ENCODE measurements around the gene SLCO3A1.
A peak's percentile ranks its signal among the peaks of the same experiment; 100 is the strongest.
"Not testable (repeated sequence)": the region's sequence is repeated elsewhere in the genome, so short reads cannot be mapped to it uniquely, and the experiment has no call there.

The SLCO3A1 gene

DNA sequence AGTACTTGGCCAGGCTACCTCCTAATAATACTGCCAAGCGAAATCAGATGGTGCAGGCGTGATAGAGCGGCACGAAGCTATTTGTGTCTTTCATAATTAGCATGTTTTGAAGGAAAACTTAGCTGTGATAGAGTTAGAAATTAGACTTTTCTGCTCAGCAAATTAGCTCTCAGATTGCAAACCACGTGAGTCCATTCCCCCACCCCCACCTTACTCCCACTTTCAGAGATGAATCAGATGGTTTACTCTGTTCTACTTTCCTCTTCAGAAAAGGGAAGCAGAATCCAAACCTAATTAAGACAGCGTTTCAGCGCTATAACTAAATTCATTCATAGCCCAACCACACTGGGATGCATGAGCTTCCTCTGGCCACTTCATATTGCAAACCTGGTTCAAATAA is 214.6 kb downstream of the SLCO3A1 start:
- TF ChIP-seq, protein P1, sequence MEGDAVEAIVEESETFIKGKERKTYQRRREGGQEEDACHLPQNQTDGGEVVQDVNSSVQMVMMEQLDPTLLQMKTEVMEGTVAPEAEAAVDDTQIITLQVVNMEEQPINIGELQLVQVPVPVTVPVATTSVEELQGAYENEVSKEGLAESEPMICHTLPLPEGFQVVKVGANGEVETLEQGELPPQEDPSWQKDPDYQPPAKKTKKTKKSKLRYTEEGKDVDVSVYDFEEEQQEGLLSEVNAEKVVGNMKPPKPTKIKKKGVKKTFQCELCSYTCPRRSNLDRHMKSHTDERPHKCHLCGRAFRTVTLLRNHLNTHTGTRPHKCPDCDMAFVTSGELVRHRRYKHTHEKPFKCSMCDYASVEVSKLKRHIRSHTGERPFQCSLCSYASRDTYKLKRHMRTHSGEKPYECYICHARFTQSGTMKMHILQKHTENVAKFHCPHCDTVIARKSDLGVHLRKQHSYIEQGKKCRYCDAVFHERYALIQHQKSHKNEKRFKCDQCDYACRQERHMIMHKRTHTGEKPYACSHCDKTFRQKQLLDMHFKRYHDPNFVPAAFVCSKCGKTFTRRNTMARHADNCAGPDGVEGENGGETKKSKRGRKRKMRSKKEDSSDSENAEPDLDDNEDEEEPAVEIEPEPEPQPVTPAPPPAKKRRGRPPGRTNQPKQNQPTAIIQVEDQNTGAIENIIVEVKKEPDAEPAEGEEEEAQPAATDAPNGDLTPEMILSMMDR (conservative IDR thresholded peaks at IDR 0.05; ENCODE audit: control insufficient read depth, insufficient read depth, low read depth, low read length): no peak
- DNase-seq (ENCODE audit: low read depth): peak; percentile 45
- no peak overlapping the region for H3K4me3 ChIP-seq (ENCODE audit: control insufficient read depth, low read depth, low read length)

DNA sequence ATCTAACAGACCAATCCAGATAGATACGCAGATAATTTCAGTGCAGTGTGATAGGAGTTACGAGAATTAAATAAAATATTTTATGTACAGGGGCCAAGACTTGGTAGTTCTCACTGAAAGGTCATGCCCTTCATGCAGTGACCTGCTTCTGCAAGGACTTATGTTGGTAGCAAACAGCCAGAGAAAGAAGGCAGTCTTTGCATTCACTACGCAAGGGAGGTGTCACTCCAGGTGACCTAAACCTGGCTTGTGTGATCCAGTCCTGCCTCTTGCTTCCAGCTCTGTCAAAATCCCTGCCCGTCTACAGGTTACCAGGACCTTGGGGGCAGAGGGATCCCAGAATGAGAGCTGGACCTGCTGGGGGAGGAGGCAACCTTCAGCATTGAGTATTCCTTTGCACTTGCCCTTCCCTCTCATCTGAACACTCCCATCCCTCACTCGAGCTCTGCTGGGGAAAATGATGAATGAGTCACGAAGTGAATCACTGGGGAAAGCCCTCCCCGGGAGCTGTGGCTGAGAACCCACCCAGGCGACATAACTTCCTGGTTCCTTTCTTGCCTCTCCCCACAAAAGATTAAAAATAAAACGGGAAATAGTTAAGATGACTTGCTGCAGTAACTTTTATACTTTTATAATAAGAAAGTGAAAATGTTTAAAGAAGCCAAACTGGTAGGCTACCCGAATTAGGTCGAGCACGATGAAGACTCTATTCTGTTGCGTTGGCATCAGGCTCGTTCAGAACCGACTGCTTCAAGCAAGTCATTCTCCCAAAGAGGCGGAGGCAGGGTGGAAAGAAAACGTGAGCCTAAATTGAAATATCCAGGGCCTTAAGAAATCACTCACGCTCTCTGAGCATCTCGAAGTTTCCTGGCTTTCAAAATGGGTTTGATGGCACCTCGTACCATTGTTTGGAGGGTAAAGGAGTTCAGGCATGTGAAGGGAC is 216.1 kb downstream of the SLCO3A1 start:
- peak; percentile 84 for DNase-seq (ENCODE audit: low read depth)
- H3K4me3 ChIP-seq (ENCODE audit: control insufficient read depth, low read depth, low read length): peak overlapping the region; percentile 43
- TF ChIP-seq, protein P1 (conservative IDR thresholded peaks at IDR 0.05; ENCODE audit: control insufficient read depth, insufficient read depth, low read depth, low read length): no peak

GRCh38 chr15:92070251-92070650 is 216.7 kb downstream of the SLCO3A1 start:
- not testable (repeated sequence) for H3K4me3 ChIP-seq (ENCODE audit: control insufficient read depth, low read depth, low read length); DNase-seq (ENCODE audit: low read depth)

DNA sequence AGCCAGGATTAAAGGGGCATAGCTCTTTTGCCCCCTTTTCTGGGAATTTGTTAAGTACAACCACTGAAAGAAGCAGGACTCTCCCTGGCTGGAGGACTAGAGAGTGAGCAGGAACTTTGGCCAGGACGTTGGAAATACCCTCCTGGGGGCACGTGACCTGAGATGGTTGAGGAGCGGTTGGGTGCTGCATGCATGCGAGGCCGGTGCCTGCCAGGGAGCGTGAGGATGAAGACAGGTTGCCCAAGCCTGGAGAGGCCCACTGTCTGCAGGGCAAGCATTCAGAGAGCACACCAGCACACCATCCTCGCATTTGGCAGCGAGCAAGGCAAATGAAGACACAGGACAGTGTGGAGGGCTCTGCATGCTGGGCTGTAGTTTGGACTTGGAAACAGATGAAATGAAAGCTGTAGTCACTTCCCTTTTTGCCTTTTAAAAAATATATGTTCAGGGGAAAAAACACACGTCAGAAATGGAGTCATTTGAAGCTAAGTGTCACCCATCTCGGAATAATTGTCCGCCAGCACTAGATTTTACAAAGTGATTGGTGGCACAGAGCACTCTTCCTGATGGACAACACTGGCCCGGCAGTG is 217.6 kb downstream of the SLCO3A1 start:
- H3K4me3 ChIP-seq (ENCODE audit: control insufficient read depth, low read depth, low read length): no peak overlapping the region
- TF ChIP-seq, protein P1 (conservative IDR thresholded peaks at IDR 0.05; ENCODE audit: control insufficient read depth, insufficient read depth, low read depth, low read length): no peak
- DNase-seq (ENCODE audit: low read depth): no peak

DNA sequence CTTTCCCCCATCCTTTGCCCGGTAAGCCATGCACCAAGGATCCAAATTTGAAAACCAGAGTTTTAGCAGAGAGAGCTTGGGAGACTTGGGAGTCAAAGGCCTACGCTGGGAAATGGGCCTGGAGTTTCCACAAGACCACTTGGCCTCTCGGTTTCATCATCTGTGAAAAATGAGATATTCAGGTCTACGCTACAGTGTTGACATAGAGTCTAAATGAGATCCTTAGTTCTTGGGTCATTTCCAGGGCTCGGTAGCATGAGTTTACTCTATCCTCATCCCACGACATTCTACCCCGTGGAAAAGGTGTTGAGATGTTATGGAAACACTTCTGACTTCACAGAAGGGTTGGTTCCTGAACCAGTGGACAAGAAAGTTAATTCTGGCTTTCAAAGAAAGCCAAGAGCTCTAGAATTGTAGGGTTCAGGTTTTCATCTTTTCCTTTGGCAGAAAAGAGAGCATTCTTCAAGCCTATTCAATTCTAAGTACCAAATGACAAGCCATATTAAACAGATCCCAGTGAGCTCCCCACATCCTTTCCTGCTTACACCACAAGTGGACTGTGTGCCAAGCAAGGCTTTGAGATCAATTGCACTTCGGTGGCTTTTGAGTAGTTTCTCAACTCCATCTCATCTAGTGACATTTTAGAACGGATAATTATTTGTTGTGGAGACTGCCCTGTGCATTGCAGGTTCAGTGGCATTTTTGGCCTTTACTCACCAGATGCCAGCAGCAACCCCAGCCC is 219.7 kb downstream of the SLCO3A1 start:
- TF ChIP-seq, protein P1 (conservative IDR thresholded peaks at IDR 0.05; ENCODE audit: control insufficient read depth, insufficient read depth, low read depth, low read length): no peak
- no peak overlapping the region for H3K4me3 ChIP-seq (ENCODE audit: control insufficient read depth, low read depth, low read length)
- DNase-seq (ENCODE audit: low read depth): peak; percentile 36

GRCh38 chr15:92074101-92074500 is 220.6 kb downstream of the SLCO3A1 start:
- TF ChIP-seq, protein P1 (conservative IDR thresholded peaks at IDR 0.05; ENCODE audit: control insufficient read depth, insufficient read depth, low read depth, low read length): no peak
- no peak for DNase-seq (ENCODE audit: low read depth)
- H3K4me3 ChIP-seq (ENCODE audit: control insufficient read depth, low read depth, low read length): no peak overlapping the region

- TF ChIP-seq, protein P1 (conservative IDR thresholded peaks at IDR 0.05; ENCODE audit: control insufficient read depth, insufficient read depth, low read depth, low read length): no peak
- DNase-seq (ENCODE audit: low read depth): peak; percentile 89
- H3K4me3 ChIP-seq (ENCODE audit: control insufficient read depth, low read depth, low read length): no peak overlapping the region
Measured at GRCh38 chr15:92074646-92075045, 221.1 kb downstream of the SLCO3A1 start.

Measured in fibroblast of mammary gland (primary cell).